MCF 10A (cell line): ENCODE measurements around the gene CDK17. TPM values are rescaled to one million over a fixed set of nuclear protein-coding genes. Genes with fewer than 3 reads are reported as not detected.
"Not testable (repeated sequence)": the region's sequence is repeated elsewhere in the genome, so short reads cannot be mapped to it uniquely, and the experiment has no call there.

Experiments used
- BruUV-seq: library from RNA; stranded (reverse); fragments of 400-500 nt; replicated peaks from 2 replicates; lab custom pipeline; 2021; lab: Mats Ljungman, UMichigan
- CTCF ChIA-PET: fragments of 300-600 bp; sonication (Branson Sonifier 250); formaldehyde crosslinking; extraction: SDS; loops from one replicate; lab custom pipeline; 2021; ENCODE audit warnings: antibody characterized with exemption, inconsistent platforms; lab: Yijun Ruan, JAX
- POLR2A ChIA-PET: fragments of 300-600, 350-650 bp; sonication (Branson Sonifier 250); formaldehyde crosslinking; extraction: SDS; loops from one replicate; lab custom pipeline; 2020; ENCODE audit warnings: antibody characterized with exemption, inconsistent platforms; lab: Yijun Ruan, JAX
- DNase-seq: peaks from one replicate; pipeline ENCODE4 v3.0.0-alpha.2; 2018; ENCODE audit not compliant: unreplicated experiment
- H3K27ac Mint-ChIP-seq: one replicate; pipeline ENCODE4 v1.8.0; 2022; ENCODE audit warnings: mild to moderate bottlenecking, low read depth, mixed read lengths; ENCODE audit not compliant: unreplicated experiment
- H3K27me3 Mint-ChIP-seq: one replicate; pipeline ENCODE4 v1.8.0; 2022; ENCODE audit warnings: mixed read lengths; ENCODE audit not compliant: insufficient read depth, unreplicated experiment
- H3K36me3 Mint-ChIP-seq: one replicate; pipeline ENCODE4 v1.8.0; 2022; ENCODE audit warnings: mild to moderate bottlenecking, moderate library complexity, mixed read lengths; ENCODE audit not compliant: insufficient read depth, unreplicated experiment
- H3K4me1 Mint-ChIP-seq: one replicate; pipeline ENCODE4 v1.8.0; 2022; ENCODE audit warnings: mixed read lengths; ENCODE audit not compliant: insufficient read depth, unreplicated experiment
- H3K4me3 Mint-ChIP-seq: one replicate; pipeline ENCODE4 v1.8.0; 2022; ENCODE audit warnings: mild to moderate bottlenecking, moderate library complexity, mixed read lengths; ENCODE audit not compliant: unreplicated experiment
- H3K9me3 Mint-ChIP-seq: one replicate; pipeline ENCODE4 v1.8.0; 2022; ENCODE audit warnings: mixed read lengths; ENCODE audit not compliant: unreplicated experiment
- CTCF ChIP-seq: fragments of 200-600 bp; IDR thresholded peaks from one replicate; pipeline ENCODE4 v1.8.0; 2022; ENCODE audit warnings: antibody characterized with exemption, mild to moderate bottlenecking; ENCODE audit not compliant: unreplicated experiment
- intact Hi-C: fragments of 100-400 bp; cut with micrococcal nuclease; formaldehyde crosslinking; loops from 2 replicates; pipeline ENCODE4 v1.14.1; 2022
- total RNA-seq: library from RNA; stranded (reverse); gene quantifications from 2 replicates; pipeline ENCODE4 v1.2.3, GENCODE V29; 2022

CDK17 gene
- total RNA-seq, 1 experiment from 2014 or later = 49.8 TPM

GRCh38 chr12:96347130-96347699, 53.0 kb downstream of the CDK17 start:
- Mint-ChIP-seq H3K27ac (peak overlapping the region; percentile 57), H3K4me3 (peak overlapping the region; percentile 48), H3K27me3 (no peaks in the 10 kb centered on the region), H3K36me3 (peaks cover 19% of the 10 kb centered on the region), H3K4me1 (peaks cover 24% of the 10 kb centered on the region), H3K9me3 (peaks cover 12% of the 10 kb centered on the region)
- intact Hi-C loops = no loop called here
- POLR2A ChIA-PET = interaction anchor here (0.6 to 3.1 kb wide), 7 partner anchors 9 to 261 kb away, joined by 3 to 15 read pairs (median 3); no protein-coding TSS in a partner anchor
- TF ChIP-seq CTCF = no peak
- CTCF ChIA-PET = interaction anchor here (0.7 to 1.5 kb wide), 5 partner anchors 11 to 1807 kb away, joined by 3 to 6 read pairs (median 3); no protein-coding TSS in a partner anchor
- BruUV-seq = no TSS peak
- DNase-seq = no peak

GRCh38 chr12:96346716-96347115, 53.5 kb downstream of the CDK17 start:
- H3K27me3 Mint-ChIP-seq, DNase-seq, intact Hi-C loops, BruUV-seq: not testable (repeated sequence)
- CTCF ChIA-PET = interaction anchor here (0.7 to 1.5 kb wide), 3 partner anchors 10 to 33 kb away, joined by 3 to 6 read pairs (median 4); no protein-coding TSS in a partner anchor
- Mint-ChIP-seq H3K4me3 (peak overlapping the region; percentile 48), H3K27ac (peak overlapping the region; percentile 57), H3K4me1 (peaks cover 19% of the 10 kb centered on the region), H3K36me3 (peaks cover 19% of the 10 kb centered on the region), H3K9me3 (peaks cover 12% of the 10 kb centered on the region)
- POLR2A ChIA-PET = interaction anchor here (0.7 to 3.1 kb wide), 4 partner anchors 9 to 52 kb away, joined by 3 to 15 read pairs (median 4); no protein-coding TSS in a partner anchor

- BruUV-seq = no TSS peak
- H3K4me3 Mint-ChIP-seq = no peak overlapping the region
Observed at GRCh38 chr12:96344124-96344695, 56.0 kb downstream of the CDK17 start.

GRCh38 chr12:96343347-96343954, 56.8 kb downstream of the CDK17 start:
- peaks cover 12% of the 10 kb centered on the region for H3K9me3 Mint-ChIP-seq
- DNase-seq = no peak
- no peaks in the 10 kb centered on the region for H3K27me3 Mint-ChIP-seq
- no TSS peak for BruUV-seq
- H3K36me3 Mint-ChIP-seq = peaks cover 26% of the 10 kb centered on the region
- no peak overlapping the region for H3K27ac Mint-ChIP-seq
- CTCF ChIA-PET = interaction anchor here (0.7 to 1.7 kb wide), 3 partner anchors 55 to 173 kb away, joined by 3 to 6 read pairs (median 4); no protein-coding TSS in a partner anchor
- POLR2A ChIA-PET = no interaction called here
- H3K4me3 Mint-ChIP-seq = no peak overlapping the region
- intact Hi-C loops = no loop called here
- H3K4me1 Mint-ChIP-seq = peaks cover 15% of the 10 kb centered on the region
- no peak for TF ChIP-seq CTCF

More at GRCh38 chr12:96344124-96344695, 56.0 kb downstream of the CDK17 start:
- H3K9me3 Mint-ChIP-seq = peaks cover 12% of the 10 kb centered on the region
- intact Hi-C loops = no loop called here
- POLR2A ChIA-PET = no interaction called here
- H3K27ac Mint-ChIP-seq = no peak overlapping the region
- peaks cover 18% of the 10 kb centered on the region for H3K4me1 Mint-ChIP-seq
- peaks cover 26% of the 10 kb centered on the region for H3K36me3 Mint-ChIP-seq
- CTCF ChIA-PET = interaction anchor here (0.7 to 1.7 kb wide), 2 partner anchors 55 to 173 kb away, joined by 4 to 6 read pairs; no protein-coding TSS in a partner anchor
- no peak for DNase-seq
- H3K27me3 Mint-ChIP-seq = no peaks in the 10 kb centered on the region
- no peak for TF ChIP-seq CTCF

- Mint-ChIP-seq H3K9me3 (peaks cover 12% of the 10 kb centered on the region), H3K36me3 (peaks cover 18% of the 10 kb centered on the region)
- POLR2A ChIA-PET, CTCF ChIA-PET, BruUV-seq, DNase-seq, intact Hi-C loops, H3K4me3 Mint-ChIP-seq, H3K27me3 Mint-ChIP-seq, H3K27ac Mint-ChIP-seq, H3K4me1 Mint-ChIP-seq: not testable (repeated sequence)
Observed at GRCh38 chr12:96339666-96340065, 60.6 kb downstream of the CDK17 start.
